ENCODE measurements around the gene VPS51.

Gene VPS51

GRCh38 chr11:65071907-65072630 is 23.9 kb upstream of the VPS51 start:
- no peak for DNase-seq (ENCODE audit: extremely low read depth in 1 of 2, low read depth in 1 of 2)

- no peak for DNase-seq (ENCODE audit: extremely low read depth in 1 of 2, low read depth in 1 of 2)
Measured at GRCh38 chr11:65072631-65072966, 23.4 kb upstream of the VPS51 start.

DNA sequence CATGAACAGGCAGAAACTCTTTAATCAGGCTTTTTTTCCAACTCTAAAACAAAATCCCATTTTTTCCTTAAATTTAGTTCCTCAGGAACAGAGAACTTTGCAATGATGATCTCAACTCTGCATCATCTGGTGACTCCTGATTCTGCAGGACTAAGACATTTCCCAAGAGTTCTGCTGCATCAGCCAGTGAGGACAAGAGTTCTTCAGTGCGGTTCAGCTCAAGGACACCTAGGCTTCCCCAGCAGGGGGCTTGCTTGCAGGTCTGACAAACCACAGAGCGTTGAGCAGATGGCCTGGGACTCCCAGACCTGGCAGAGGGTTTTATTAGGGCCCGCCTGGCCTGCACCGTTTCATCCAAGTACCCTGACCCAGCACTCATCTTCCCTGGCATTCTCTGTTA is 18.6 kb upstream of the VPS51 start:
- DNase-seq (ENCODE audit: extremely low read depth in 1 of 2, low read depth in 1 of 2): no peak

DNA sequence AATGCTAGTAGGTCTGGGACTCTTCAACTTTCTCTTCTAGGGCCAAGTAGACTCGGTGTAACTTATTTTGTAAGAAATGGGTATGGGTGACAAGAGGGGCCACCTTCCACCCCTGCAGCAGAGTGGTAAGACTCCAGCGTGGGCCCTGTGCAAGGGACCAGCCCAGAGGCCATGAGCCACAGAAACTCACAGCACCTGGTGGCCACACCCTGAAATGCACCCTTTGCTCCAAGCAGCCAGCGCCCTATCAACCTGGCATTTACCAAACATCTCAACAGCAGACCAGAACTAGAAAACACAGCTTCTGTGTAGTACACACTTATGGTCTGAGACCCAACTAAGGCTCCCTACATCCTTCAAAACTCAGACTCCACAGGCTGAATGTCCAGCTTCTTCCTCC is 17.9 kb upstream of the VPS51 start:
- DNase-seq (ENCODE audit: extremely low read depth in 1 of 2, low read depth in 1 of 2): peak; percentile 21 to 34

- DNase-seq (ENCODE audit: extremely low read depth in 1 of 2, low read depth in 1 of 2): no peak
Measured at GRCh38 chr11:65078786-65079342, 17.1 kb upstream of the VPS51 start.

- no peak for DNase-seq (ENCODE audit: extremely low read depth in 1 of 2, low read depth in 1 of 2)
Measured at GRCh38 chr11:65083134-65083833, 12.7 kb upstream of the VPS51 start.

DNA sequence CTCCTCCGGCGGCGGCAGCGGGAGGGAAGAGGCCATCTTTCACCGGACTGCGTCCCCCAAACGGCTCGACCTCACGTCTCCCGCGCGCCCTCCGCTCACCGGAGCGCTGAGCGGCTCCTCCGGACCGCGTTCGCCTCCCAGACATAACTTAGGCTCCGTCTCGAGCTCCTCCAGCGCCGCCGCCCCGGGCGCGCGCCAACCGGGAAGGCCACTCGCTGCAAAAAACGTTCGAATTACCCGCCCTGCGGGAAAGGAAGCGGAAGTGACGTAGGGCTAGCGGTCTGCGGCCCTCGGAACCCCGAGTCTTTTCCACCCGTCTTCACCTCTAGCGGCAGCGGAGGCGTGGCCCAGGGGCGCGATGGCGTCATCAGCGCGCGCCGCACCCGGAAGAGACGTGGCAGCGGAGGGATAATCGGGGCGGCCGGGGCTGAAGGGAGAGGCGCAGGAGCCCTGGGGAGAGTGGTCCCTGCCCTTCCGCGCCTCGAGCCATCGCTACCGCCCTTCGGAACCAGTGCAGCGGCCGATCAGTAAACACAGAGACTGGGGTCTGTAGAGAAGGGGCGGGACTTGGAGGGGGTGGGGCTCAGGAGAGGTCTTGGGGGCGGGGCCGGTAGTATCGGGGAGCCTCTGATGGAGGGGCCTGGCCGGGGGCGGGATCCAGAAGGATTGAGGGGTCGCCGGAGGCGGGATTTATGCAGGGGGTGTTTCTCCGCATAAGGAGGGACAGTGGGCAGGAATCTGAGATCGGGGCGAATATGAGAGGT is 12.0 kb upstream of the VPS51 start, which contains the start of the genes CDCA5 and ZFPL1:
Gene CDCA5 (minus strand): TSS at position 207 of the 764 bp plus-strand sequence. CDS start 62 bp downstream, at position 145.
Gene ZFPL1 (plus strand): TSS at position 389 of the 764 bp plus-strand sequence. CDS start 477 bp downstream, outside the sequence.
- peak; percentile 93 for DNase-seq (ENCODE audit: extremely low read depth in 1 of 2, low read depth in 1 of 2)

- DNase-seq (ENCODE audit: extremely low read depth in 1 of 2, low read depth in 1 of 2): no peak
Measured at GRCh38 chr11:65084598-65085375, 11.2 kb upstream of the VPS51 start.

DNA sequence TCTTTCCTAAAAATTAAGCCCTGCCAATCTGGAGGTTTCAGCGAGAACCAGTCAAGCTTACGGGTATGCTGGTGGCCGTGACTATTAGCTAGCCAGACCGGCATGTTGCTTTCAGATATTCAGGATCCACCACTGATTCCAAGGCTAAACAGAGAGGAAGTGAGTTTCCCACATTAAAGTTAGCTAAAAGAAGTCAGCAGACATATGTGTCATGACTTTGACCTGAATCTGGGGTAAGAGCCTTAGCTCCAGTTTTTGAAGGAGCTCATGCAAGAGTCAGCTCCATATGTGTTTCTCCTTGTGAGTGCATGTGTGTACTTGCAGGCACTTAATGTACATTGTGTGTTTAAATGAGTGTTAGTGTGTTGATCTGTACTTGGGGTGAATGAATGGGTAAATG is 10.6 kb upstream of the VPS51 start:
- DNase-seq (ENCODE audit: extremely low read depth in 1 of 2, low read depth in 1 of 2): no peak

DNA sequence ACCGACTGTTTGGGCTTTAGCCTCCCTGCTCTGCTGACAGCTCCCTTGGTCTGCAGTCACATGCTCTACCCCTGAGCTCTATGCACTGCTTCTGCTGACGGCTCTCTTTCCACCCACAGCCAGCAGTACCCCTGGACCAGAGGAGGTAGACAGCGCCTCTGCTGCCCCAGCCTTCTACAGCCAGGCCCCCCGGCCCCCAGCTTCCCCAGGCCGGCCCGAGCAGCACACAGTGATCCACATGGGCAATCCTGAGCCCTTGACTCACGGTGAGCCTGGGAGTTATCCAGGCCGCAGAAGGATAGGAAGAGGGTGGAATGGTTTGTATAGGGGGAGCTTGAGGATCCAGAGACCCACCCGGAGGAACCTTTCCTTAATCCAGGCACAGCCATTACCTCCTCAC is 9.2 kb upstream of the VPS51 start:
- DNase-seq (ENCODE audit: extremely low read depth in 1 of 2, low read depth in 1 of 2): no peak

DNA sequence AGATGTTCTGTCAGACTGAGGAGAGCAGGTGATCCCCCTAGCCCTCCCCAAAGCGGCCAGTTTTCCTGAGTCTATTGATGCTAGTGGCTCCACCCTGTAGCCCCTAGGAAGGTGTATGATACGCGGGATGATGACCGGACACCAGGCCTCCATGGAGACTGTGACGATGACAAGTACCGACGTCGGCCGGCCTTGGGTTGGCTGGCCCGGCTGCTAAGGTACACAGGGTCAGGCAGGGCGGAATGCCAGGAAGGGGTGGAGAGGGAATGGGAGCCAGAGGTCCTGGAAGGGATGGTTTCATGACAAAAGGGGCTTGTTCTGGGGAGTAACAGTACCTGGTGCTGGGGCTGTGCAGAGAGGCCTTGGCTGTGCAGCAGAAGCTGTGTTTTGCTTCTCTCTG is 8.8 kb upstream of the VPS51 start:
- no peak for DNase-seq (ENCODE audit: extremely low read depth in 1 of 2, low read depth in 1 of 2)

GRCh38 chr11:65087827-65088226 is 8.2 kb upstream of the VPS51 start:
- no peak for DNase-seq (ENCODE audit: extremely low read depth in 1 of 2, low read depth in 1 of 2)

GRCh38 chr11:65089621-65090020 is 6.4 kb upstream of the VPS51 start:
- DNase-seq (ENCODE audit: extremely low read depth in 1 of 2, low read depth in 1 of 2): no peak

DNA sequence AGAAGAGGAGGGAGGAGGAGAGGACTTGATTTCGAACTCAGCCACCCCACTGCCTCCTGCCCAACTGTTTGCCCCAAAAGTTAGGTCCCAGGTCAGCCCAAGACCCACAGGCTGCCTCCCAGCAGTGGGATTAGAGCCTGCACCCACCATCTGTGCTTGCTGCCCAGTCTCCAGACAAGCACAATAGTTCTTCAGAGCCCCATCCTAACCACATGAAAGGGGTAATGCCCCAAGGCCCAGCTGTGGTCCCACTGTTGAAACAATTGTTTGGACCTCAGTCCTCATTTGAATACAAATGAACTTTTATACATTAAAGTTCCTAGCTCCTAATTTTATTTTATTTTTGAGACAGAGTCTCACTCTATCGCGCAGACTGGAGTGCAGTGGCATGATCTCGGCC is 5.4 kb upstream of the VPS51 start:
- DNase-seq (ENCODE audit: extremely low read depth in 1 of 2, low read depth in 1 of 2): no peak

DNA sequence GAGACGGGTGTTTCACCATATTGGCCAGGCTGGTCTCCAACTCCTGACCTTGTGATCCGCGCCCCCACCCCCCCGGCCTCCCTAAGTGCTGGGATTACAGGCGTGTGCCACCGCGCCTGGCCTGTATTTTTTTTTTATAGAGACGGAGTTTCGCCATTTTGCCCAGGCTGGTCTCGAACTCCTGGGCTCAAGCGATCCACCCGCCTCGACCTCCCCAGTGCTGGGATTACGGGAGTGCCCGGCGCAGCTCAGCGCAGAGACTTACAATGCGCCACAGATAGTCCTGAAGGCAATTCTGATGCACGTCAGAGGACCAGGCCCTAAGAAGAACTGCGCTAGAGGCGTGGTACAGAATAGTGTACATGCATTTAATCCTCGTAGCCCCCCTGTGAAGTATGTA is 587 bp upstream of the VPS51 start:
- DNase-seq (ENCODE audit: extremely low read depth in 1 of 2, low read depth in 1 of 2): no peak

DNA sequence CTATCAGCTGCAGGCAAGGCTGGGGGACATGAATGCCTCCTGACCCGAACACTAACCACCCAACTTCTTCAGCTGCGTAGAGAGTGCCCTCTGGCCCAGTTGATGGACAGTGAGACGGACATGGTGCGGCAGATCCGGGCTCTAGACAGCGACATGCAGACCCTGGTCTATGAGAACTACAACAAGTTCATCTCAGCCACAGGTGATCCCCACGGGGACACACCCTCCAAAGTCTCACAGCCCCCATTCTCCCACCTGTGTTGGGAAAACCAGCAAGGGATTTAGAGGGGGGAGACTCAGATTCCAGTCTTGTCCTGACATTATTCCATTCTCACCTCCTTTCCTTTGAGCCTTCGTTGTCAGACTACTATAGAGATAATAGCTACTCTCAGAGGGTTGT is 912 bp downstream of the VPS51 start:
- DNase-seq (ENCODE audit: extremely low read depth in 1 of 2, low read depth in 1 of 2): no peak

DNA sequence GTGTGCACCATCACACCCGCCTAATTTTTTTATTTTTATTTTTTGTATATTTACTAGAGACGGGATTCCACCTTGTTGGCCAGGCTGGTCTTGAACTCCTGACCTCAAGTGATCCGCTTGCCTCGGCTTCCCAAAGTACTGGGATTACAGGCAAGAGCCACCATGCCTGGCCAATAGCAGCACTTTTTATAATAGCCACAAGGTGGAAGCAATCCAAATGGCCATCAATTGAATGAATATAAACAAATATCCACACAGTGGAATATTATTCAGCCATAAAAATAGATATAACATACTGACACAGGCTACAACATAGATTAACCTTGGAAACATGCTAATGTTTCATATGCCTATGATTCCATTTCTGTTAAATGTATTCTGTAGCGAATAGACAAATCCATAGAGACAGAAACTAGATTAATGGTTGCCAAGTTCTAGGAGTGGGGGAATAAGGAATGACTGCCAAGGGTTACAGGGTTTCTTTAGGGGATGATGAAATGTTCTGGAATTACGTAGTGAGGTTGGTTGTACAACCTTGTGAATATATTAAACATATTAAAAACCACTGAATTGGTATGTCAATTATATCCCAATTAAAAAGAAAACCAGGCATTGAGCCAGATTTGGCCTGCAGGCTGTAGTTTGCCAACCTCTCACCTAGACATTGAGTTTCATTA is 4.8 kb downstream of the VPS51 start:
- DNase-seq (ENCODE audit: extremely low read depth in 1 of 2, low read depth in 1 of 2): no peak

- no peak for DNase-seq (ENCODE audit: extremely low read depth in 1 of 2, low read depth in 1 of 2)
Measured at GRCh38 chr11:65102142-65103095, 6.4 kb downstream of the VPS51 start.

- DNase-seq (ENCODE audit: extremely low read depth in 1 of 2, low read depth in 1 of 2): no peak
Measured at GRCh38 chr11:65103476-65103875, 7.5 kb downstream of the VPS51 start.
